HG03378 (cell line): Measurements from ENCODE around the gene ARRB2.
"Not testable (repeated sequence)": the region's sequence is repeated elsewhere in the genome, so short reads cannot be mapped to it uniquely, and the experiment has no call there.

Source experiments
- ATAC-seq: cut with Tn5 transposase; IDR thresholded peaks from one replicate; pipeline ENCODE4 v1.9.1; 2021; ENCODE audit warnings: mild to moderate bottlenecking, moderate library complexity; ENCODE audit not compliant: unreplicated experiment

Gene ARRB2

GRCh38 chr17:4699401-4700056, 10.9 kb upstream of the ARRB2 start:
- not testable (repeated sequence) for ATAC-seq

- ATAC-seq = no peak
Observed at GRCh38 chr17:4701116-4701515, 9.3 kb upstream of the ARRB2 start.

- no peak for ATAC-seq
Observed at GRCh38 chr17:4703330-4703691, 7.1 kb upstream of the ARRB2 start.

- ATAC-seq = not testable (repeated sequence)
Observed at GRCh38 chr17:4704574-4704907, 5.9 kb upstream of the ARRB2 start.

- ATAC-seq = no peak
Observed at GRCh38 chr17:4704991-4705390, 5.4 kb upstream of the ARRB2 start.

- ATAC-seq = no peak
Observed at GRCh38 chr17:4706121-4706520, 4.3 kb upstream of the ARRB2 start.

GRCh38 chr17:4708436-4708835, 2.0 kb upstream of the ARRB2 start:
- ATAC-seq = no peak

GRCh38 chr17:4710693-4711634, 532 bp downstream of the ARRB2 start:
- no peak for ATAC-seq

- ATAC-seq = no peak
Observed at GRCh38 chr17:4711661-4712181, 1.3 kb downstream of the ARRB2 start.

GRCh38 chr17:4712526-4712925, 2.1 kb downstream of the ARRB2 start:
- ATAC-seq = no peak

- ATAC-seq = not testable (repeated sequence)
Observed at GRCh38 chr17:4714340-4715062, 4.1 kb downstream of the ARRB2 start.

GRCh38 chr17:4715063-4715744, 4.8 kb downstream of the ARRB2 start:
- ATAC-seq = no peak

- no peak for ATAC-seq
Observed at GRCh38 chr17:4716081-4716480, 5.6 kb downstream of the ARRB2 start.

- no peak for ATAC-seq
Observed at GRCh38 chr17:4717791-4718190, 7.4 kb downstream of the ARRB2 start.

- no peak for ATAC-seq
Observed at GRCh38 chr17:4718276-4718675, 7.8 kb downstream of the ARRB2 start.

GRCh38 chr17:4719146-4719545, 8.7 kb downstream of the ARRB2 start:
- ATAC-seq = no peak

- no peak for ATAC-seq
Observed at GRCh38 chr17:4719684-4720221, 9.3 kb downstream of the ARRB2 start.

GRCh38 chr17:4720787-4721186, 10.4 kb downstream of the ARRB2 start:
- ATAC-seq = no peak

GRCh38 chr17:4721203-4722135, 11.0 kb downstream of the ARRB2 start:
- ATAC-seq = no peak
